ENCODE data around the gene CLSTN3. TPM values are rescaled to one million over a fixed set of nuclear protein-coding genes. Genes with fewer than 3 reads are reported as not detected.
A peak's percentile ranks its signal among the peaks of the same experiment; 100 is the strongest.
"Not testable (repeated sequence)": the region's sequence is repeated elsewhere in the genome, so short reads cannot be mapped to it uniquely, and the experiment has no call there.

Gene CLSTN3
- polyA plus RNA-seq, 3 donors: 81.1 to 122 (median 99.1) TPM

DNA sequence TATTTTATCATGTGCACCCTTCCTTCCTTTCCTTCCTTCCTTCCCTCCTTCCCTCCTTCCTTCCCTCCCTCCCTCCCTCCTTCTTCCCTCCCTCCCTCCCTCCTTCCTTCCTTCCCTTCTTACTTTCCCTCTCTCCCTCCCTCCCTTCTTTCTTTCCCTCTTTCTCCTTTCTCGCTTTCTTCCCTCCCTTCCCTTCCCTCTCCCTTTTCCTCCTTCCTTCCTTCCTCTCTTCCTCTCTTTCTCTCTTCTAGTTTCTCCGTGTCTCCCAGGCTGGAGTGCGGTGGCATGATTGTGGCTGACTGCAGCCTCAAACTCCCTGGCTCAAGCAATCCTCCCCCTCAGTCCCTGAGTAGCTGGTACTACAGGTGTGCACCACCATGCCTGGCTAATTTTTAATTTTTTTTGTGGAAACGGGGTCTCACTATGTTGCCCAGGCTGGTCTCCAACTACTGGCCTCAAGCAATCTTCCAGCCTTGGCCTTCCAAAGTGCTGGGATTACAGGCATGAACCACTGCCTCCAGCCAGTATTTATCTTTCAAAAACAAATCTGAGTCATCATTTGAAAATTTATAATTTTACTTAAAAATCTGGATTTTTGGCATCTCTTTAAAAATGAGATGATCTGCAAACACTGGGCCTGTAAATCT lies 29.0 kb upstream of the CLSTN3 start:
- no peak for DNase-seq

DNA sequence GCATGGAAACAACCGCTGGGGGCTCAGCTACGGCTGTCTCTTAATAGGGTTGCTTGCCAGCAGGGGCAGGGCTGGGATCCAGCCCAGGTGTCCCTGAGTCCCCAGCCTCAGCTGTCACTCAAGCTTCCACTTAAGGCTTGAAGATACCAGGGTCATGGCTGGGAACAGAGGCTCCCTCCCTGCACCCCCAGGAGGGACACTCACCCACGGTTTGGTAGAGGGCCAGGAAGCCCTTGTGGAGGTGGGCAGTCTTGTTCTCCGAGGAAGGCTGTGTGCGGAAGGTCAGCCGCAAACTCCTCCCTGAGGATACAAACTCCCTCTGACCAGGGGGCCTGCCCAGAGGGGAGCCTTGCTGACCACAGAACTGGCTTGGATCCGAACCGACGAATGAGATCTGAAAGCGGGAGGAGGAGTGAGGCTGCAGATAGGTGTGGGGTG lies 28.5 kb upstream of the CLSTN3 start:
- no peak for DNase-seq

DNA sequence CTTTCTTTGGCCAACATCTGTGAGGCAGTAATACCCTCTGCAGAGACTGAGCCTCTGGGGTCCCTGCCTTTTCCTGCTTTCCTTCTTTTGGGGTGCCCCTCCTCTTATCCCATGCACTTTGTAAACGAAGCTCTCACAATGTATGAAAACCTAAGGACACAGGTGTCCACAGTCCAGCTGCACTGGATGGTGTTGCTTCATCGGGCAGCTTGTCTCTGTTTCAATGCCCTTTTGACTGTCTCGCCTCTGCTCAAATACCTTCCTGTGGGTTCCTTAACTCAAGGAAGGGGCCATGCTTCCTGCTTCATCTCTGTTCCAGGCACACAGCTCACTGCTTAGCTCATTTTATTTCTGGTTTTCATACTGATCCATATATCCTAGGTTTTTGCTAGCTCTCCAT lies 27.6 kb upstream of the CLSTN3 start:
- no peak for DNase-seq

DNA sequence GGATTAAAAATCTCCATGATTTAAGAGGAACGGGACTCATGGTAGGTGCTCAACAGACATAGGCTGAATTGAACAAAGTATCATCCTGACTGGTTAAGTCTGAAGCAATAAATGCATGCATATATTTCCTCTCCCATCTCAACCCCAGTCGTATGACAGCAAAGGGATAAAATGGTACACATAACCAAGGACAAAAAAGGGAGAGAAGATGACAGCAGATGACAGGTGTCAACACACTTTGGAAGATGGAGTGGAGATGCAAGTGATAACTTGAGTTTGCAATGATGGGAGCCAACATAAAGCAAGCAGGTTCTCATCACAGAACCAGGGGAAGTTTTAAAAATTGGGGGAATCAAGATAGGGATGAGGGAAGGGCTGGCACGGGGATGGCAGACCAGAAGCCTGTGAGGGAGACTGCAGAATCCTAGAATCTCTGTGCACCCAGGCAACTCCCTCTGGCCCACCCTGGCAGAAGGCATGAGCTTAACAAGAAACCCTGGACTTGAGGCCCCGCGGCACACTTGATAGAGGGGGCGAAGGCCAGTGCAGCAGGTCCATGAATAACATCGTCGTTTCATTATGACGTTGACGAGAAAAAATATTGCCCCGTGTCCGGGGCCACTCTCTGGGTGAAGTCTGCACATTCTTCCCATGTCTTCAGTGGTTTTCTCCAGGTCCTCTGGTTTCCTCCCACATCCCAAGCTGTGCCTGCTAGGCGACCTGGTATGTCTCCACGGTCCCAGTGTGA lies 26.2 kb upstream of the CLSTN3 start:
- no peak for DNase-seq

DNA sequence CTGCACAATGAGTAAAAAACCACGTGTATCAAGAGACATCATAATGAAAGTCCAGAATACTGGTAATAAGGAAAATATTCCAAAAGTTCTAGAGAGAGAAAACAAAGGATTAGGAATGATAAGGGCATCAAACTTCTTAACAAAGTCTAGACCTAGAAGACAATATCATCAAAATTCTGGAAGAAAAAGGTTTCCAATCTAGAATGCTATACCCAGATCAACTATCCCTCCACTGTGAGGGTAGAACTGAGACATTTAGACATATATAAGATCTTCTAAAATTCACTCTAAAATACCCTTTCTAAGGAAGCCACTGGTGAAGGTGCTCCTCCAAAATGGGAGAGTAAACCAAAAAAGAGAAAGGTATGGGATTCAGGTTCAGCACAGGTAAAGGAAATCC lies 24.1 kb upstream of the CLSTN3 start:
- DNase-seq: no peak

DNA sequence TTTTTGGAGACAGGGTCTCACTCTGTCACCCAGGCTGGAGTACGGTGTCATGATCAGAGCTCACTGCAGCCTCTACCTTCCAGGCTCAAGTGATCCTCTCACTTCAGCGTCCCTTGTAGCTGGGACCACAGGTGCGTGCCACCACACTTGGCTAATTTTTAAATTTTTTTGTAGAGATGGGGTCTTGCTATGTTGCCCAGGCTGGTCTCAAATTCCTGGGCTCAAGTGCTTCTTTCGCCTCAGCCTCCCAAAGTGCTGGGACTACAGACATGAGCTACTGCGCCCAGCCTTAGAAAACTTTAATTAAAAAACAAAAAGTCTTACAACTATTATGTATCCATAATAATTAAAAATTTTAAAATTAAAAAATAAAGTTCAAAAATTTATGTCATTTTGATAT lies 23.0 kb upstream of the CLSTN3 start:
- not testable (repeated sequence) for DNase-seq

DNA sequence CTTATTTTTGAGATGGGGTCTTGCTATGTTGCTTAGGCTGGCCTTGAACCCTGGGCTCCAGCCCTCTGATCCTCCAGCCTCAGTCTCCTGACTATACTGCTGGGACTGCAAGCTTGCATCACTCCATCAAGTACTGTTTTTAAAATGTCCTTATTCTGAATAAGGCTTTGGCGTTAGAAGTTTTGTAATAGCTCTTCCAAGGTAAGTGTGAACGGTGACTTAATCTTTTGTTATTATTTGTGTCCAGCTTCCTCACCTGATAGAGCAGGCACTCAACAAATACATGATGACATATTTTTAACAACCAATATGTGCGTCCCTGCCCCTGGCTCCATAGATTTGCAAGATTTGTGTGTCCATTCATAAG lies 22.6 kb upstream of the CLSTN3 start:
- DNase-seq: no peak

DNA sequence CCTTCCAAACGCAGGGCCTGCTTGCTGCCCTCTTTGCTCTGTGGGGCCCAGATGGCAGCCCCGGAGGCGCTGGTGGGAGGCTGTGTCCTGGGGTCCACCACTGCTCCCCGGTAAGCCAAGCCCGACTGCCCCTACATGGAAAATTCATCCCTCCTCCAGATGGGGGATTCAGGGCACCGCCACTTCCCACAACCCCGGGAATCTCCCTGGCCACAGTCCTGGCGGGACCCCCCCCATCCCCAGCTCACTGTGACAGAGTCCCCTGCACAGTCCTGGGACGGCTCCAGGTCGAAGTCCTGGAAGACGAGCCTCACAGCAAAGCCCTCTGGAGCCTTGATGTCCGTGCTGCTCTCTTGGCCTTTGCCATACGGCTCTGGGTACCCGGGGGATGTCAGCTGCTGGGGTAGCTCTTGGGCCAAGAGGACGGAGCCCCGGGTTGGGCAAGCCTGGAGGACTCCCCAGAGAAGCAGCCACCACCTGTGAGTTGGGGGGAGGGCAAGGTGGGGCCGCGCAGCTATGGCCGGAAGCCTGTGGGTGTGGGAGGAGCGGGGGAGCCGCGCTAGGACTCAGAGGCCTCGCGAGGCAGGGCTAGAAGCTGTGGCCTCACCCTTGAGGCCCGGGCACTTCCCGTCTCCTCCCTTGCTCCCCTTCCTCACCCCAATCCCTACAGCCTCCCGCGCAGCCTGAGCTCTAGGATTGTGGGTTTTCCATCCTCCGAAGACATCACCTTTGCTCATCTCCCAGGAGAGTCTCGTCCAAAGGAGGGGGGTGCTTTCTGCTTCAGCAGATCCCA lies 22.0 kb upstream of the CLSTN3 start:
- DNase-seq: no peak

DNA sequence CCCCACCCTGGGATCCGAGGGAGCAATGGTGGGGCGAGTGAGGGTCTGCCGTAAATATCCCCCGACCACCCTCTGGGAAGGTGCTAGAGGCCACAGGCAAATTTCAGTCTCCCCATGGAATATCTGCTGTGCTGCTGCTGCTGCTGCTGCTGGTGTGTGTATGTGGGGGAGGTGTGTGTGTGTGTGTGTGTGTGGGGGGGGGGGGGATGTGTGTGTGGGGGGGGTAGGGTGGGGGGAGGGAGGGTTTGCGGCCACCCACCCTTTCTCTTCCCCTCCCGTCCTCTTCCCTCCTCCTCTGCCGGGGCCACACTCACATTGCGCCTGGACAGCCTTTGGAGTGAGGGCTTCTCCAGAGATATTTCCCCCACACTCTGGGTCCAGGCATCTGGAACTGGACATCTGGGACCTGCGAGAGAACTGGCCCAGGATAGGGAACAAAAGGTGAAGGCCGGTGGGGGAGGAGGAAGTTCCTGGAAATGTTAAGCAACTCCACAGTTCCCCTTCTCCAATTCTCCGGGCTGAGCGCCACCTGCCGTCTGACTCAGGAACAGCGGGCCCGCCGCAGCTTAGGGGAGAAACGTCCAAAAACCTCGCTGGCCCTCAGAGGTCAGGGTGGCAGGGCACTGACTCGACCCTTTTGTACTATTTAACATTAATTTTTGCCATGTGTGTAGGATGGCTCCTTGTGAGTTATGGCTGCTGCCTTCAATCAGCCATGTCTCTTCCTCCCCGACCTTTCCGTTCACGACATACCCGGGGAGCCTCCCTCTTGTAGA lies 21.2 kb upstream of the CLSTN3 start, which contains the start of gene C1RL:
C1RL (minus strand) TSS at position 419 of the 776 bp plus-strand sequence; CDS start at position 385, 34 bp downstream.
- DNase-seq: peak; percentile 91

DNA sequence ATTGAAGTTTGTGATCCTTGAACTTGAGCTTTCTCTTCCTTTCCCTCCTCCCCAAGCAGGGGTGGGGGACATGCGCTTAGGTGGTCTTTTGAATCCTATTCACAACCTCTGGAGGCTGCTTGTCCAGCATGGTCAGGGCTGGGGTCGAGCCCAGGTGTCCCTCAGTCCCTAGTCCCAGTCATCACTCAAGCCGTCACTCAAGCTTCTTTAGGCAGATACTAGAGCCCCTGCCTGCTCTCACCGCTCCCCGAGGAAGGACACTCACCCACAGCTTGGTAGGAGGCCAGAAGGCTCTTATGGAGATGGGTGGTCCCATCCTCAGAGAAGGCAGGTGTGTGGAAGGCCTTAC lies 20.6 kb upstream of the CLSTN3 start:
- no peak for DNase-seq

DNA sequence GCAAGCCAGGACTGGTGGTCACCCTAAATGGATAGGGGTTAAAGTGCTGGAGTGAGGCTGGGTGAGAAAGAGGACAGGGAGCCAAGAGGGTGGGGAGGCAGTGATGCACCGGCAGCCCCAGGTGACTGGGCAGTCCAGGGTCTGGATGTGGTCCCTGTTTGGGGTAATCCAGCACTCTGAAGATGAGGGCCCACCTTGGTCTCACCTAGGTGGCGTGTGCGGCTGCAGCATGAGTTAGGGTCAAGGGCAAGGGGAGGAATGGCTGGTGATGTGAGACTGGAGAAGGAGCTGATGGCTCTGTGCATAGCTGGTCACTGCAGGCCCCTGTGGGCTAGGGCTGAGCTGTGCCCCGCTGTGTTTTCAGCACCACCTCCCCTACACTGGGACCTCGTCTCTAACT lies 19.5 kb upstream of the CLSTN3 start:
- no peak for DNase-seq

DNA sequence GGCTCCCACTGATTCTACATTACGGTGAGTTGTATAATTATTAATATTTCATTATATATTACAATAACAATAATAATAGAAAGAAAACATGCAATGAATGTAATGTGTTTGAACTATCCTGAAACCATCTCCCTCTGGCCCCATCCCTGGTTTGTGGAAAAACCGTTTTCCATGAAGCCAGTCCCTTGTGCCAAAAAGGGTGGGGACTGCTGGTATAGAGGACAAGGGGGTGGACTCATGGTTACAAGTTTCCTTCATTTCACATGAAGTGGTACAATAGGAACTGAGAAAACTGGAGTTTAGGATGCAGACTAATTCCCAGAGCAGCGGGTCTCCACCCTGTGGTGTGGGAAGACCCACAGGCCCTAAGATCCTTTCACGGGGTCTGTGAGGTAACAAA lies 18.1 kb upstream of the CLSTN3 start:
- DNase-seq: no peak

DNA sequence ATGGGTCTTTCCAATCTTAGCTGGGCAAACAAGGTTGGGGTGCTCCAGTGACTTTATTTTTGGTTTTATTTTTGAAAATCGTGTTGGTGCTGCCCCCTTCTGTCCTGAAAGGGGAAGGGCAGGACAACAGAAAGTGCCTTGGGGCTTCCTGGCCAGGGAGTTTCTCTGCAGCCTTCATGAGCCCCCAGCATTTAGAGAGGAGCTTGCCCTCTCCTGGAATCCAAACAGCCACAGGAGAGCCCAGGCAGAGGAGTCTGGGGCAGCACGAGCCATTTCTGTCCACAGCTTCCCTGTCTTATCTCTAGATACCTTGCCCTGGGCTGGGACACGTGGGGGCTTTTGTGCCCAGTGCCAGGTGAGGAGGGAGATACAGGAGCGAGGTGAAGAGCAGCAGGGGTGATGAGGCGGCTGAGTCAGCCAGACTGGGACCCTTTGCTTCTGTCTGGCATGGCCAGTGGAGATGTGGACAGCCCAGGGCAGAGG lies 16.7 kb upstream of the CLSTN3 start:
- DNase-seq: no peak

DNA sequence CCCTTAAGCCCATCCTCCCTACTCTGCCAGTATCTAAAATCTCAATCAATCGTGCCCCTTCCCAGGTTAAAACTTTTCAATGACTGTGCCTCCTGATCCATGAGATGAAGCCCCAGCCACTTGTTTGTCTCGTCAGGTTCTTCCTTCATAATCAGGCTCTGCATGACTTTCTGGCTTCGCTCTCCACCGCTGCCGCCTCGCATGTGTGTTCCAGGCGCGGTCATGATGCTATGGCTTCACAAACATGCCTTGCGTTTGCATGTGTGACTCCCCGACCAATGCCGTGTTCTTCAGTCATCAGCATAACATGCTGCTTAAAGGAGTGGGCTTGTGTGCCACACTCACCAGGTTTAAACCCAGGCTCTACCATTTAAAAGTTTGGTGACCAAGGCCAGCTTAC lies 16.2 kb upstream of the CLSTN3 start:
- no peak for DNase-seq

DNA sequence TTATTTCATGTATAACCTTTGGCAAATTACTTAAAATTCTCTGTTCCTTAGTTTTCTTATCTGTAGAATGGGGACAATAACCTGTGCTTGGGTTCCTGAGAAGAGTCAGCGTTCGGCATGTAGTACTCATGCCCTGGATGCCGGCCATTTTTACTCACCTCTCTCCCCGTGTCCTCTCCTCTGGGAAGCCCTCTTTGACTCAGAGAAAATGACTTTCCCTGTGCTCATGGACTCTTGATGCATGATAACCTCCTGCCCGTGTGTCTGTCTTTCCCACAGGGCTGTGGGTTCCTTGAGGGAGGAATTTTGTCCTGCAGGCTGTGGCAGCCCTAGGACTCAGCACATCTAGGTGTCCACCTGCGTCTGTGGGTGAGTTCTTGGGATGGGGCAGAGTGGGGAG lies 15.3 kb upstream of the CLSTN3 start:
- no peak for DNase-seq

DNA sequence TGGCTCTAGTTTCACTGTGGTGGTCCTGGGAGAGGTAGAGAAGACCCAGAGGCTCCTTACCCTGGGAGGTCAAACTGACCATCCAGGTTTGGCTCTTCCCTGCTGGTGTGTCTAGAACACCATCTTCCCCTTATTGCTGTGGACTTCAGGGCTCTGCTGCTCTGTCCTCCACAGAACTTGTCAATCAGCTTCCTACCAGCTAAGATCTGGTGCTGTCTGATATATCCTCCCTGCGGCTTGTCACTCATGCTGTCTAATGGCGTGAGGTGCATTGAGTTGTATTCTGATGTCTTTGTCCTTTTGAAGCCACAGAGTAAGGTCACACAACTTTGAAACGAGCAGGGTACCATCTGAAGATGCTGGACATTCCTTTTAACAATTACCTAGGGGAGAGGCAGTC lies 14.0 kb upstream of the CLSTN3 start:
- no peak for DNase-seq

DNA sequence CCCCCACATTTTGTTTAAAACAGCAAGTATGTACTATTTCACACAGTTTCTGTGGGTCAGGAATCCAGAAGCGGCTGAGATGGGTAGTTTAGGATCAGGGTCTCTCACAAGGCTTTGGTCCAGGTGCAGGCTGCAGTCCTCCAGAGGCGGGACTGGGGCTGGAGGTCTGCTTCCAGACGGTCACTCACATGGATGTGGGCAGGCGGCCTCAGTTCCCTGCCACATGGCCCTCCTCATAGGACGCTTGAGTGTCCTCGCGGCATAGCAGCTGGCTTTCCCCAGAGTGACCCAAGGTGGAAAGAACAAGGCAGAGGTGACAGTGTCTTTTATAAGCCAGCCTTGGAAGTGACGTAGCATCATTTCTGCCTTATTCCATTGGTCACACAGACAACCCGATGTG lies 13.3 kb upstream of the CLSTN3 start:
- no peak for DNase-seq

DNA sequence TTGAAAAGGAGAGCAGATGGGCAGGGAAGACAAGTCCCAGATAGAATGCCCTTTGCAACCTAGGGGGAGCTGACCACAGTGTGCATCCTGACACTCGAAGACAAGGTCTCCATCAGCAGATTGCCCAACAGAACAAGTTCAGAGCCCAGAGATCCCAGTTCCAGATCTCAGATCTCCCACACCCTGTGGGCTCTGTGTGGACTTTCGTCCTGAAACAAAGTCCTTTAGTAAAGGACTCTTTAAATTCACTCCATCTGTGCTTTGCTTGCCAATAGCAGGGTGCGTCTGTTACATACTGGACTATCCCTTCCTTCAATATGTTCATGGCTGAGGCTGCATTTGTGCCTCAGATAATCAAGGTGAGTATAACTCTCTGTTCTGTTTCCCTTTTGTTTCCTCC lies 12.5 kb upstream of the CLSTN3 start:
- DNase-seq: no peak

DNA sequence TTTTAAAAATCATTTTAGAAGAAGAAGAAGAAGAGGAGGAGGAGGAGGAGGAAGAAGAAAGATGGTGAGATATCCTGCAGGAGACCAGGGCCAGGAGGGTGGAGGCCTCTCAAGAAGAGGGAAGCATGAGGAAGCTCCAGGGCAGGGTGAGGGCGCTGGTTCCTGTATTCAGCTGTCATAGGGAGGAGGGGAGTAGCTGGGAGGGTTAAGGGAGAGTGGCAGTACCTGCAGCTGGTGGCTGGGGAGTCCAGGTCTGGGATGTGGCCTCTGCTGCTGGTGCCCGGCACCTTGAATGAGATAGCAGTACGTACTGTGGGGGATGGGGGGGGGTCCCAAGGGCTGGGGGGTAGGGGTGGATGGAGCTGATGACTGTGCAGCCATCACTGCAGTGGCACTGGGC lies 11.3 kb upstream of the CLSTN3 start:
- DNase-seq: no peak

DNA sequence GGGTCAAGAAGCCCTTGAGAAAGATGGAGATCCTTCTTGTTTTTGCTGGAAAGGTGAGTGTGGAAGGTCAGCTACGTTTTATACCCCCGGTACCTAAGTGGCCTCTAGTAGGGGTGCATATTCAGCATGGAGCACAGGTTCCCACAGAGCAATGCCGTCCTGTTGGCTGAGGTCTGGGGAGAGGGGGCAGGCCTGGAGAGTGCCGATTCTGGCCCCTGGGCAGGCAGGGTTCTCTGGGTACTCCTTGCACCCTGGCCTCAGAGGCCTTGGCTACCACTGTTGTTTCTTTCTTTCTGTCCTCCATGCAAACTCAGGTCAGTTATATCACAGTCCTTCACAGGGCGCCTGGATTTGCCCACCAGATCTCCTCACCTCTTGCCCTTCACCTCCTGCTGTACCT lies 10.0 kb upstream of the CLSTN3 start:
- no peak for DNase-seq

DNA sequence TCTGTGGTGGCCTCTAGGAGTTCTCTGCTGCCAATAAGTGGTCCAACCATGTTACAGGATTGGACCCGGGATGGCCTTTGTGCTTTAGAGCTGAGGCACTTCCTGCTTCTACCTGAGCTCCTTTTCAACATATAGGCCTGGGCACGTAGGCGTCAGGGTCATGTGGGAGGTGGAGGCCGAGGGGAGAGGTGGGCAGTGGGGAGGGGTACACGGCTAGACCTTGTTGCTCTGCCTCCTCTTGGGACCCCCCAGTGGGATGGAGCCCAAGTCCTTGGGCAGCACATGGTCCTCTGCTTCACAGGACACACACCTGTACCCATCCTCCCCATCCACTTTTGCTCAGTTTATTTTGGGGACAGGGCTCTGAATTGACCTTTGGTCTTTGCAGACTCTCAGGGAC lies 8.8 kb upstream of the CLSTN3 start:
- no peak for DNase-seq
